Astrocyte (in vitro differentiated cells and primary cell): Measurements from ENCODE around the gene ALDH1A3.

Experiments used
- EZH2 ChIP-seq: IDR thresholded peaks from 2 replicates; pipeline ENCODE4 v1.6.1; 2012; ENCODE audit warnings: mild to moderate bottlenecking, low read length, inconsistent platforms; ENCODE audit not compliant: insufficient read depth
- TF ChIP-seq, protein P1 (sequence below): IDR thresholded peaks from 2 replicates; pipeline ENCODE4 v1.5.1; 2011; ENCODE audit warnings: low read depth, mild to moderate bottlenecking, inconsistent platforms, low read length, moderate library complexity; ENCODE audit not compliant: insufficient read depth

DNA sequence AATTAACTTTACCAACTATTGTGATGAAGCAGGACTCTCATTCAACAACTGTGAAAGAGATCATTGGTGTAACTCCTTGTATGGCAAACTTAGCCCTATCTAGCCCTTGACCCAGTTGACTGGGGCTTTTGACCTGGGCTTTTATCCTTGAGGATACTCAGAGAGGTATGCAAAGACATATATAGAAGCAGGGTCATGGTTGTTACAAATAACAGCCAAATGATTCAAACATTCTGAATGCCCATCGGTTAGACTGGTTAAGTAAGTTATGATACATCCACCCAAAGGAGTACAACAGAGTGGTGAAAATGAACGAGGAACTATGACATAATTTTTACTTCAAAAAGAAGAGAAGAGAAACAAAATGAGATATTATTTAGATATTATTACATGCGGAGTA lies 38.2 kb upstream of the ALDH1A3 start:
- TF ChIP-seq, protein P1, sequence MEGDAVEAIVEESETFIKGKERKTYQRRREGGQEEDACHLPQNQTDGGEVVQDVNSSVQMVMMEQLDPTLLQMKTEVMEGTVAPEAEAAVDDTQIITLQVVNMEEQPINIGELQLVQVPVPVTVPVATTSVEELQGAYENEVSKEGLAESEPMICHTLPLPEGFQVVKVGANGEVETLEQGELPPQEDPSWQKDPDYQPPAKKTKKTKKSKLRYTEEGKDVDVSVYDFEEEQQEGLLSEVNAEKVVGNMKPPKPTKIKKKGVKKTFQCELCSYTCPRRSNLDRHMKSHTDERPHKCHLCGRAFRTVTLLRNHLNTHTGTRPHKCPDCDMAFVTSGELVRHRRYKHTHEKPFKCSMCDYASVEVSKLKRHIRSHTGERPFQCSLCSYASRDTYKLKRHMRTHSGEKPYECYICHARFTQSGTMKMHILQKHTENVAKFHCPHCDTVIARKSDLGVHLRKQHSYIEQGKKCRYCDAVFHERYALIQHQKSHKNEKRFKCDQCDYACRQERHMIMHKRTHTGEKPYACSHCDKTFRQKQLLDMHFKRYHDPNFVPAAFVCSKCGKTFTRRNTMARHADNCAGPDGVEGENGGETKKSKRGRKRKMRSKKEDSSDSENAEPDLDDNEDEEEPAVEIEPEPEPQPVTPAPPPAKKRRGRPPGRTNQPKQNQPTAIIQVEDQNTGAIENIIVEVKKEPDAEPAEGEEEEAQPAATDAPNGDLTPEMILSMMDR, result no peak
- TF ChIP-seq EZH2, result no peak
